Neural cell (in vitro differentiated cells): ENCODE data around the gene GSE1. TPM values are rescaled to one million over a fixed set of nuclear protein-coding genes. Genes with fewer than 3 reads are reported as not detected.

Experiments
- H2AFZ ChIP-seq: fragments of 200-600, 300-800 bp; sonication (generic), shearing (Covaris generic); 2 replicates; pipeline ENCODE4 v1.6.0; 2014; ENCODE audit warnings: low read depth, mild to moderate bottlenecking, antibody characterized with exemption, low read length, moderate library complexity
- H3F3A ChIP-seq: fragments of 200-600 bp; shearing (Covaris generic); 2 replicates; pipeline ENCODE4 v1.6.1; 2016; ENCODE audit warnings: mild to moderate bottlenecking, moderate library complexity, mixed read lengths, antibody characterized with exemption, low read length; ENCODE audit not compliant: insufficient read depth, poor library complexity, severe bottlenecking
- H3K27ac ChIP-seq: fragments of 200-600, 300-800 bp; sonication (generic), shearing (Covaris generic); 2 replicates; pipeline ENCODE4 v1.5.1; 2014; ENCODE audit warnings: mild to moderate bottlenecking, low read length, moderate library complexity
- H3K27me3 ChIP-seq: fragments of 300-800, 200-600 bp; sonication (generic), shearing (Covaris generic); 2 replicates; pipeline ENCODE4 v1.6.0; 2014; ENCODE audit warnings: mild to moderate bottlenecking, low read depth, low read length, moderate library complexity; ENCODE audit not compliant: insufficient read depth
- H3K36me3 ChIP-seq: fragments of 300-800, 200-600 bp; sonication (generic), shearing (Covaris generic); 2 replicates; pipeline ENCODE4 v1.5.1; 2014; ENCODE audit warnings: mild to moderate bottlenecking, antibody characterized with exemption, low read length, moderate library complexity; ENCODE audit not compliant: insufficient read depth
- H3K4me2 ChIP-seq: fragments of 300-800, 200-600 bp; sonication (generic), shearing (Covaris generic); 2 replicates; pipeline ENCODE4 v1.6.0; 2014; ENCODE audit warnings: mild to moderate bottlenecking, low read length
- H3K4me3 ChIP-seq: fragments of 300-800, 200-600 bp; sonication (generic), shearing (Covaris generic); 2 replicates; pipeline ENCODE4 v1.5.1; 2014; ENCODE audit warnings: mild to moderate bottlenecking, low read length, moderate library complexity
- H3K79me2 ChIP-seq: fragments of 200-600 bp; shearing (Covaris generic); replicated peaks from 2 replicates; pipeline ENCODE4 v1.6.0; 2014; ENCODE audit warnings: mild to moderate bottlenecking, low read length, moderate library complexity; ENCODE audit not compliant: insufficient read depth
- H3K9ac ChIP-seq: fragments of 300-800, 200-600 bp; sonication (generic), shearing (Covaris generic); 2 replicates; pipeline ENCODE4 v1.6.1; 2016; ENCODE audit warnings: mild to moderate bottlenecking, low read length, mixed read lengths
- H3K9me2 ChIP-seq: fragments of 200-600 bp; shearing (Covaris generic); 2 replicates; pipeline ENCODE4 v1.6.1; 2016; ENCODE audit warnings: mild to moderate bottlenecking, low read length, mixed read lengths; ENCODE audit not compliant: insufficient read depth
- H3K9me3 ChIP-seq: fragments of 200-600, 300-800 bp; sonication (generic), shearing (Covaris generic); 2 replicates; pipeline ENCODE4 v1.6.1; 2016; ENCODE audit warnings: mild to moderate bottlenecking, mixed run types, low read length, moderate library complexity, mixed read lengths
- H4K20me1 ChIP-seq: fragments of 200-600 bp; shearing (Covaris generic); 2 replicates; pipeline ENCODE4 v1.6.1; 2016; ENCODE audit warnings: mild to moderate bottlenecking, mixed run types; ENCODE audit not compliant: insufficient read depth
- CTCF ChIP-seq: fragments of 450-650 bp; IDR thresholded peaks from 2 replicates; pipeline ENCODE4 v1.5.1; 2014; ENCODE audit warnings: antibody characterized with exemption, mild to moderate bottlenecking, moderate library complexity; ENCODE audit not compliant: poor library complexity, severe bottlenecking
- EP300 ChIP-seq: fragments of 450-650 bp; conservative IDR thresholded peaks from 2 replicates; pipeline ENCODE4 v1.6.1; 2014; ENCODE audit warnings: antibody characterized with exemption, mild to moderate bottlenecking, moderate library complexity; ENCODE audit not compliant: poor library complexity, severe bottlenecking
- EZH2 ChIP-seq: fragments of 200-600, 300-800 bp; shearing (Covaris generic), sonication (generic); IDR thresholded peaks from 2 replicates; pipeline ENCODE4 v1.6.1; 2014; ENCODE audit warnings: antibody characterized with exemption, low read length, borderline replicate concordance, mild to moderate bottlenecking; ENCODE audit not compliant: insufficient read depth, poor library complexity, severe bottlenecking
- MXI1 ChIP-seq: fragments of 450-650 bp; conservative IDR thresholded peaks from 2 replicates; pipeline ENCODE4 v1.6.1; 2014; ENCODE audit warnings: antibody characterized with exemption, mild to moderate bottlenecking; ENCODE audit not compliant: poor library complexity, severe bottlenecking
- POLR2AphosphoS5 ChIP-seq: IDR thresholded peaks from 2 replicates; pipeline ENCODE4 v1.6.1; 2012
- RAD21 ChIP-seq: fragments of 450-650 bp; conservative IDR thresholded peaks from 2 replicates; pipeline ENCODE4 v1.6.1; 2014; ENCODE audit warnings: antibody characterized with exemption, mild to moderate bottlenecking, moderate library complexity
- SMC3 ChIP-seq: fragments of 450-650 bp; conservative IDR thresholded peaks from 2 replicates; pipeline ENCODE4 v1.6.1; 2014; ENCODE audit warnings: antibody characterized with exemption, mild to moderate bottlenecking, moderate library complexity; ENCODE audit not compliant: poor library complexity
- TAF1 ChIP-seq: IDR thresholded peaks from 2 replicates; pipeline ENCODE4 v1.6.1; 2012; ENCODE audit warnings: low read depth
- polyA plus RNA-seq: library from polyadenylated mRNA; depleted of rRNA; stranded (reverse); fragments of >200 nt; gene quantifications from 2 replicates; pipeline ENCODE4 v1.2.3, GENCODE V29; 2014
- TF ChIP-seq, protein P1 (sequence below): IDR thresholded peaks from 2 replicates; pipeline ENCODE4 v1.6.1; 2012; ENCODE audit warnings: borderline replicate concordance

The GSE1 gene
- polyA plus RNA-seq, 1 donor from 2014 or later, result 35.6 TPM

GRCh38 chr16:85712801-85713200 lies 99.7 kb downstream of the GSE1 start:
- Histone ChIP-seq H3K9me2 (no peaks in the 10 kb centered on the region), H3K27ac (no peak overlapping the region), H3K4me3 (no peak overlapping the region), H2AFZ (no peak overlapping the region), H3K9me3 (no peaks in the 10 kb centered on the region), H3K79me2 (no peaks in the 10 kb centered on the region), H3K4me2 (no peak overlapping the region), H3F3A (no peaks in the 10 kb centered on the region), H3K27me3 (no peaks in the 10 kb centered on the region), H3K36me3 (no peaks in the 10 kb centered on the region), H4K20me1 (no peaks in the 10 kb centered on the region), H3K9ac (no peak overlapping the region)
- TF ChIP-seq EZH2, result no peak
- no peak for TF ChIP-seq TAF1
- no peak for TF ChIP-seq RAD21
- no peak for TF ChIP-seq MXI1
- TF ChIP-seq EP300, result no peak
- no peak for TF ChIP-seq CTCF
- TF ChIP-seq, protein P1, sequence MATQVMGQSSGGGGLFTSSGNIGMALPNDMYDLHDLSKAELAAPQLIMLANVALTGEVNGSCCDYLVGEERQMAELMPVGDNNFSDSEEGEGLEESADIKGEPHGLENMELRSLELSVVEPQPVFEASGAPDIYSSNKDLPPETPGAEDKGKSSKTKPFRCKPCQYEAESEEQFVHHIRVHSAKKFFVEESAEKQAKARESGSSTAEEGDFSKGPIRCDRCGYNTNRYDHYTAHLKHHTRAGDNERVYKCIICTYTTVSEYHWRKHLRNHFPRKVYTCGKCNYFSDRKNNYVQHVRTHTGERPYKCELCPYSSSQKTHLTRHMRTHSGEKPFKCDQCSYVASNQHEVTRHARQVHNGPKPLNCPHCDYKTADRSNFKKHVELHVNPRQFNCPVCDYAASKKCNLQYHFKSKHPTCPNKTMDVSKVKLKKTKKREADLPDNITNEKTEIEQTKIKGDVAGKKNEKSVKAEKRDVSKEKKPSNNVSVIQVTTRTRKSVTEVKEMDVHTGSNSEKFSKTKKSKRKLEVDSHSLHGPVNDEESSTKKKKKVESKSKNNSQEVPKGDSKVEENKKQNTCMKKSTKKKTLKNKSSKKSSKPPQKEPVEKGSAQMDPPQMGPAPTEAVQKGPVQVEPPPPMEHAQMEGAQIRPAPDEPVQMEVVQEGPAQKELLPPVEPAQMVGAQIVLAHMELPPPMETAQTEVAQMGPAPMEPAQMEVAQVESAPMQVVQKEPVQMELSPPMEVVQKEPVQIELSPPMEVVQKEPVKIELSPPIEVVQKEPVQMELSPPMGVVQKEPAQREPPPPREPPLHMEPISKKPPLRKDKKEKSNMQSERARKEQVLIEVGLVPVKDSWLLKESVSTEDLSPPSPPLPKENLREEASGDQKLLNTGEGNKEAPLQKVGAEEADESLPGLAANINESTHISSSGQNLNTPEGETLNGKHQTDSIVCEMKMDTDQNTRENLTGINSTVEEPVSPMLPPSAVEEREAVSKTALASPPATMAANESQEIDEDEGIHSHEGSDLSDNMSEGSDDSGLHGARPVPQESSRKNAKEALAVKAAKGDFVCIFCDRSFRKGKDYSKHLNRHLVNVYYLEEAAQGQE, result no peak
- no peak for TF ChIP-seq SMC3

GRCh38 chr16:85715169-85716021 lies 102.3 kb downstream of the GSE1 start:
- Histone ChIP-seq H3K9ac (peak overlapping the region; percentile 45), H3K9me3 (no peaks in the 10 kb centered on the region), H3K9me2 (no peaks in the 10 kb centered on the region), H3F3A (no peaks in the 10 kb centered on the region), H3K4me2 (no peak overlapping the region), H3K27ac (peak overlapping the region; percentile 34), H3K27me3 (no peaks in the 10 kb centered on the region), H3K36me3 (no peaks in the 10 kb centered on the region), H3K4me3 (no peak overlapping the region), H4K20me1 (no peaks in the 10 kb centered on the region), H3K79me2 (no peaks in the 10 kb centered on the region), H2AFZ (peak overlapping the region; percentile 21)
- TF ChIP-seq POLR2AphosphoS5 (no peak), EZH2 (no peak), SMC3 (no peak), RAD21 (no peak), CTCF (no peak), MXI1 (no peak)
- TF ChIP-seq, protein P1, result no peak
